ENCODE results near the gene BMP10.

BMP10 gene

GRCh38 chr2:68817306-68817705 lies 53.9 kb downstream of the BMP10 start:
- DNase-seq (ENCODE audit: low read depth): no peak
